NCI-H2107 treated with DMSO at 0.1 percent for 48 hours (cell line): ENCODE measurements around the gene MAN2A1.
"Not testable (repeated sequence)": the region's sequence is repeated elsewhere in the genome, so short reads cannot be mapped to it uniquely, and the experiment has no call there.

Experiments
- DNase-seq: peaks from one replicate; lab custom pipeline; 2025; ENCODE audit not compliant: unreplicated experiment; lab: John Stamatoyannopoulos, UW

Gene MAN2A1

DNA sequence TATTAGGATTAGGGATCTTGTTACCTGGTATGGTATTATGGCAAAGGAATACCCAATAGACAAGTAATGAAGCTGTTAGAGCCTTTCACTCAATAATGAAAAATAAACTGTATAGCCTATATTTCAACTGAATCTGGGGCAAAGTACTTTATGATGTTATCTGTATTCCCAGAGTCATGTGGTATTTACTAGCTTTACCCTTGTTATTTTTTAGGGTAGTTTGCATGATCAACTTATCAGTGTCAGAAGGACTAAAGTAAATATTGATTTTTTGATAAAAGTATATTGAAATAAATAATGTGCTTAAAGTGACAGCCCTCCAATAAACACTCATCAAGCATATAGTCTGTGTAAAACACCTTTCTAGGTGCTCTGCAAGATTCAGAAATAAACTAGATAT lies 64.6 kb downstream of the MAN2A1 start:
- no peak for DNase-seq

DNA sequence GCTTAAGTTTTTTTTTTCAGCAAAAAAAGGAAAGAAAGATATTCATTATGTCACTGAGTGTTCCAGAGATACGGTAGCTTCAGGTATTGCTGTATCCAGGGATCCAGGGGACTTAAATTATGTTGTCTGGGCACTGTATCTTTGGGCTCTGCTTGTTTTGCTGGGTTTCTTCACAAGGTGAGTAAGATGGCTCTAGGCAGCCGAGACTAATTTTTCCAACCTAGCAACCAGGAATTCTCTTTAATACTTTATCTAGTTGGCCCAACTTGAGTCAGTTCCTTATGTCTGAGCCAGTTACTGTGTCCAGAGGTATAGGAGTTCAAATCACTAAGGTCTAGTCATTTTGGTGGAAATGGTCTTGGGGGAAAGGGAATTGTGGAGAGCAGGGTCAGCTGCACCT lies 66.0 kb downstream of the MAN2A1 start:
- DNase-seq: no peak

- DNase-seq: no peak
These were observed 66.9 kb downstream of the MAN2A1 start for GRCh38 chr5:109756543-109757185.

- DNase-seq: no peak
These were observed 67.8 kb downstream of the MAN2A1 start for GRCh38 chr5:109757490-109757889.

DNA sequence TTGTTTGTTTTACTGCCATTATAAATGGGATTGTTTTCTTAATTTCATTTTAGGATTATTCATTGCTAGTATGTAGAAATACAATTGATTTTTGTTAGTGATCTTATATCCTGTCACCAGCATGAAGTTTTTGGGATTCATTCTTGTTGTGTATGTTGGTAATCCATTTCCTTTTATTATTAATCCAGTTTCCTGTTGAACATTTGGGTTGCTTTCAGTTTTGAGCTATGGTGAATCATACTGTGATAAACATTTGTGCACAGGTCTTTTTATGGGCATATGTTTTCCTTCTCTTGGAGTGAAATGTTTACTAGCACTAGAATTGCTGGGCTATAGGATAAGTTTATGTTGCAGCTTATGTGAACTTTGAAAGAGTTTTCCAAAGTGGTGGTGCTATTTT lies 69.6 kb downstream of the MAN2A1 start:
- DNase-seq: no peak

DNA sequence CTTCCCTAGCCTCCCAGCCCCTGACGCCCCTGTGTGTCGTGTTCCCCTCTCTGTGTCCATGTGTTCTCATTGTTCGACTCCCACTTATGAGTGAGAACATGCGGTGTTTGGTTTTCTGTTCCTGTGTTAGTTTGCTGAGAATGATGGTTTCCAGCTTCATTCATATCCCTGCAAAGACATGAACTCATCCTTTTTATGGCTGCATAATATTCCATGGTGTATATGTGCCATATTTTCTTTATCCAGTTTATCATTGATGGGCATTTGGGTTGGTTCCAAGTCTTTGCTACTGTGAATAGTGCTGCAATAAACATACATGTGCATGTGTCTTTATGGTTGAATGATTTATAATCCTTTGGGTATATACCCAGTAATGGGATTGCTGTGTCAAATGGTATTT lies 70.4 kb downstream of the MAN2A1 start:
- DNase-seq: not testable (repeated sequence)

DNA sequence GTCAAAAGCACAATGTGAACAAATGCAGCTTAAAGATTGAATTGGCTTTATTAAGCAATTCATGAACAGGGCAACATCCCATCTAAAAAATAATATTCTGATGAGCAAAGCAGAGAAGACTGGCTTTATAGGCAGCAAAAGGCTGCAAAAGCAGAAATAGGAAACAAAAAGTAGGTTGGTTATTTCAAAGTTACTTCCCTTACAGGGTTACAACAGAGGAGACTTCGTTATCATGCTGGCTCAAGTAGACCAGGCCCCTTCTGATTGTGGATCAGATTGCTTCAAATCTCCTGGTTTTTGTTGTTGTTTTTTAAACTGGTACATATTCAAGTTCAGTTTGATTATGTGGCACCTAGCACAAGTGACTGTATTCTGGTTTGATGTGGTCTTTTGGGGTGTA lies 73.1 kb downstream of the MAN2A1 start:
- no peak for DNase-seq

GRCh38 chr5:109767184-109767995 lies 77.7 kb downstream of the MAN2A1 start:
- no peak for DNase-seq

DNA sequence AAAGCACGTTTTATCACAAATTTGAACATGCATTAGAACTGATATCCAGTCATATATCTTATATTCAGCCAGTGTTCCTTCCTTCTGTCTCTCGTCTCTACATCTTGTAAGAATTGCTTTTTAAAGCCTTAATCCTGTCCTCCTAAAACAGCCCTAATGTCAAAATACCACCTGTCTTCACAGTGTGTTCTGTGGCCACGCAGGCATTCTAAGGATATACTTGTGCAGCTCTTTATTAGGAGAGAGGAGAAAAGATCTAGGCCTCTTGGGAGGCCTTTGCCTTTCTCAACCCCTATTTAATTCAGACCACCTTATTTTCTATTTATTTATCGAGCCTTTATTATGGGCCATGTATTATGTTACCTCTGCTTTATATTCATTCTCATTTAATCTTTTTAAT lies 78.3 kb downstream of the MAN2A1 start:
- DNase-seq: peak; percentile 0

DNA sequence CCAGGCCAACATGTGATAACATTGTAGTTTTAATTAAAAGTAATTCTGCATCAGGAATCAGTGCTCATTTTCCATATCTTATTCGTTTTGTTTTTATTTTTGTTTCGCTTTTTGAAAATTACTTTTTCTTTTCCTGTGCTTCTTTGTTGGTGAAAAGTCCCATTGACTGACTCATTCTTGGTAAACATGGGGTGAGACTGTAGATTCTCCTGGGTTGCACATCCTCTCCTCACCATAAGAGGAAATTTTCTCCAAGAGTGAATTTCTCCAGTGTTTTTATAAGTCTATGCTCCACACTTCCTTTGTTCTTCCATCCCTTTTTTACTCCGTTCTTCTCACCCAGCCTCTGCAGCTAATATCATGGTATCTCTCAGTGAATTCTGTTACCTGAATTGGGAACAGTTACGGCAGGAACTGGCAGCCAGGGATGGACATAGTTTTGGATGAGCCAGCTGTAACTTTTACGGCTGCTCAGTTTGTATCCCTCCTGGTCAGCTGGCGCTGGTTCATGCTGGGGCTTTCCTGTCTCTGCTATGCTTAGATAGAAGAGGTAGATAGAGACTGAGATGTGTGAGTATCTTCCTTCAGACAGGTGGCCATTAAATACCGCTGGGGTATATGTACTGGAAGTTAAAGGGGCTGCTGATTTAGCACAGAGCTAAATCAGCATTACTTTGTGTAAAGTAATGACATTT lies 80.0 kb downstream of the MAN2A1 start:
- DNase-seq: no peak

DNA sequence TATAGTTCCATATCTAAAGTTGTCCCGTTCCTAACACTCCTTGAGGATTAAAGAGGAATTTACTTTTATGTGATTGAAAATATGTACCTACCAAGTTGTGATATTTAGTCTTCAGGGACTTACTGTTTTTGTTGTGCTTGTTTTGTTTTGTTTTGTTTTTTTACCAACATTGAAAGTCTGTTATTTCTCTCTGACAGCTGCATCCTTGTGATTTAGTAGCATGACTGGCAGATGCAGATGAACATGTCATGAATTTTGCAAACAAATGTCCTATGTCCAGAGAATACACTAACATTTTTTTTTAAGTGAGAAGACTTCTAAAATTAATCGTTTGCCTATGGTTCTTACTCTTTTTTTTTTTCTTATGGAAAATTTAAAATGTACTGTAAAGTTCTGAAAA lies 85.4 kb downstream of the MAN2A1 start:
- no peak for DNase-seq

GRCh38 chr5:109779036-109779735 lies 89.5 kb downstream of the MAN2A1 start:
- no peak for DNase-seq

DNA sequence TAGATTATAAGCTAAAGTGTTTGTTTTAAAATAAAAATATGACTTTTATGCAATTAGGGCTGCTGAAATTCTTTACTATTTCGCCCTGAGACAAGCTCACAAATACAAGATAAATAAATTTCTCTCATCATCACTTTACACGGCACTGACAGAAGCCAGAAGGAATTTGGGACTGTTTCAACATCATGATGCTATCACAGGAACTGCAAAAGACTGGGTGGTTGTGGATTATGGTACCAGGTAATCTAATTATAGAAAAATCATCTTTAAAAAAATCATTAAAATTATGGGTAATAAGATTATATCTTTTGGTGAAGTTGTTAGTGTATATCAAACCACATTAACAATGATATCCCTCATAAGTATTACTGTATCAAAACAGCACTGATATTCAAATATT lies 95.0 kb downstream of the MAN2A1 start:
- no peak for DNase-seq

DNA sequence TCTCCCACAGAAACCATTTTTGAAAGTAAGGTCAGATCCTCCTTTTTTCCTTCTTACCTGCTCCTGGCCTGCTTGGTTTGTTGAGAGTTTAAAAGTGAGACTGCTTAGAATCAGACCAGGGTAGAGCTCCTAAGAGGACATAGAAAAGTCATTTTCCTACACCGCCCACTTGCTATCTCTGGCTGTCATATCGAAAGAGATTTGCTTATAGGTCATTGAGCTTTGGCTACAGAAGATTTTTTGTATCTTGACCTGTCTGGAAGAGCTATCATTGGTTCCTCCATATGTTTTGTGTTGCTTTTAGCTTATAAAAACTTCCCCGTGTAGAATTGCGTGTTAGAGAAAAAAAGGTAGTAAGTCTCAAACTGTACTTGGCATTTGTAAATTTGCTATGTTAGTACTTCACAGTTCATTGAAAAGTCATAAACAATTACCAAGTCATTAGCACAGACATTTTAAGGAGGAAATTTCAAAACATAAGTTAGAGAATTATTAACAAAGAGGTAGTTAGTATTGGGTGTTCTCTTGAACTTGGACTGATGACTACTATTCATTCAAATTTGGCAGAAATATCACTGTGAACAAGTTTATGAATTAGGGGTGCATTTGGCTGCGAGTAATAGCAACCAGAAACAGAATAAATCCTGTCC lies 96.6 kb downstream of the MAN2A1 start:
- DNase-seq: no peak

- no peak for DNase-seq
These were observed 98.9 kb downstream of the MAN2A1 start for GRCh38 chr5:109788596-109788995.

DNA sequence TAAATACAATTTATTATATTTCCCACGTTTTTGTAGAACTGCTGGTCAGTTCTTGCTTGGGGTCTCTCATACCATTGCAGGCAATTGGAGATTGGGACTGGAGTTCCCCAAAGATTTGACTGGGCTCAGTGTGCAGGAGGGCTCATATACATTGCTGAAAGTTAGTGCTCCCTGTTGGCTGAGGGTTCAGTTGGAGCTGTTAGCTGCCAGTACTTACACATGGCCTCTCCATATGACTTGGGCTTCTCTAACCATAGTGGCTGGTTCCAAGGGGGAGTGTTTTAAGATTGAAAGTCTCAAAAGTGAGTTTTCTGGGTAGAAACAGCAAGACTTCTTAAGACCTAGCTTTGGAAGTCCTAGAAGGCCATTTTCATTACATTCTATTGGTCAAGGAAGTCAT lies 102.9 kb downstream of the MAN2A1 start:
- DNase-seq: no peak

DNA sequence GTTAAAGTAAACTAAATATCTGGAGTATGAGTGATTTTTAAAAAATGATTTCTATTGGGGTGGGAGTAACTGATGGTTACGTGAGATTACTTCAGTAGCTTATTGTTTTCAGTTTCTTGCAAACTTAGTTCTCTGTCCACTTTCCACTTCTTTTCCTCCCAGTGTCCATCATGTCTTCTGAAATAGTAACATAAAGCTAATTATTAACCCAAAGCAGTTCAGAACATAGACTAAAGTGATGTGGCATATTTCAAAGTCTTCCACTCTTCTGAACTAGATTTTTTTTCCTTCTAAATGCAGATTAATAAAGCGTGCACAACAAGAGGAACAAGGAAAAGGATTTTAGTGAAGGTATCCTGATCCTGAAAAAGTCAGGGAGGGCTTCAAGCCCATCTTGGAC lies 114.1 kb downstream of the MAN2A1 start:
- no peak for DNase-seq

DNA sequence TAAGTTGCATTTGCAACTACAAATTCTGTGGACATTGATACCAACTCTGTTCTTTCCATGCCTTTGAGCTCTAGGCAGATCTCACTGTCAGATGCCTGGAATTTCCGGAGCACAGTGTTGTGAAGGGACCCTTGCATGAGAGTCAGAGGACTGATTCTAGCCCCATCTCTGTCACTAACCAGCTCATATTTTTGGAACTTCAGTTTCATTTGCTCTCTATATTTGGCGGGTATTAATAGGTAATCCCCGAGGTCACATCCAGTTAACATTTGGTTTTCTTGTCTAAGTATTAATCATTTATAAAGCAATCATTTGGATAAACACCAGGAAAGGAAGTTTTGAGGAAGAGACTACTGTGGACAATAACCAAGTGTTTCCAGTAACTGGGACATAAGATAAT lies 115.7 kb downstream of the MAN2A1 start:
- no peak for DNase-seq

- no peak for DNase-seq
These were observed 116.2 kb downstream of the MAN2A1 start for GRCh38 chr5:109805883-109806282.

DNA sequence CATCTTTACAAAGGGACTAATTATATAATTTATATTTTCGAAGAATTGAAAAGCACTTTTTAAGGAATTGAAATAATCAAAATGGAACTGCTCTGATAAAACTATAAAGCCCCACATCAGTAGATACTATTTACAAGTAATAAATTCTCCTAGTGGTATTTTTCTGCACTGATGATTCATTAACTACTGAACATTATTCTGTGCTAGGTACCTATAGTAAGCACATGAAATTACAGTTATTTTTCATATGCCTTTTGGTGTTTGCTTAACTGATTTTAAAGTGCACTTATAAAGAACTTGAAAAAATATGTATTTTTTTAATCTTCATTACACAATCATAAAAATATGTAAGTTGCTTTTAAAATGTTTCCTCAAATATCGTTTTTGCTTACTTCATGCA lies 123.0 kb downstream of the MAN2A1 start:
- no peak for DNase-seq

DNA sequence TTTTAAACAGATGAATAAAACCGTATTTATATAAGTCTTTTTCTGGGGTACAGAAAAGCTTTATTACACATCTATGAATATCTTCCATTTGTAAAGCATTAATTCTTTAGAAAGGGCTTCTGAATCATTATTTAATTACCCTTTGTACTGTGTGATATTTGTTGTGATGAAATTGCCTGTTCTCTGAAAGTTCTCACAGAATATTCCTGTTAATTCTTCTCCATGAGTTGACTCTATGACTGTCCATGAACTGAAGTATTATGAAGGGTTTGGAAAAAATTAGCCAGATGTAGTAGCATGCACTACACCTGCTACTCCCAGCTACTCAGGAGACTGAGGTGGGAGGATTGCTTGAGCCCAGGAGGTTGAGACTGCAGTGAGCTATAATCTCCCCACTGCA lies 127.0 kb downstream of the MAN2A1 start:
- no peak for DNase-seq
